LNCaP clone FGC (cell line): Measurements from ENCODE around the gene LGMN.

Experiments
- DNase-seq: peaks from one replicate; pipeline ENCODE4 v3.0.0-alpha.2; 2011; ENCODE audit warnings: low read depth
- H3K4me3 ChIP-seq: 2 replicates; pipeline ENCODE4 v1.5.1; 2011; ENCODE audit warnings: mild to moderate bottlenecking, low read depth, low read length, control low read depth
- TF ChIP-seq, protein P1 (sequence below): IDR thresholded peaks from 2 replicates; pipeline ENCODE4 v1.5.1; 2012; ENCODE audit warnings: mild to moderate bottlenecking; ENCODE audit not compliant: control insufficient read depth, insufficient read depth; ENCODE audit errors: extremely low read depth

The LGMN gene

DNA sequence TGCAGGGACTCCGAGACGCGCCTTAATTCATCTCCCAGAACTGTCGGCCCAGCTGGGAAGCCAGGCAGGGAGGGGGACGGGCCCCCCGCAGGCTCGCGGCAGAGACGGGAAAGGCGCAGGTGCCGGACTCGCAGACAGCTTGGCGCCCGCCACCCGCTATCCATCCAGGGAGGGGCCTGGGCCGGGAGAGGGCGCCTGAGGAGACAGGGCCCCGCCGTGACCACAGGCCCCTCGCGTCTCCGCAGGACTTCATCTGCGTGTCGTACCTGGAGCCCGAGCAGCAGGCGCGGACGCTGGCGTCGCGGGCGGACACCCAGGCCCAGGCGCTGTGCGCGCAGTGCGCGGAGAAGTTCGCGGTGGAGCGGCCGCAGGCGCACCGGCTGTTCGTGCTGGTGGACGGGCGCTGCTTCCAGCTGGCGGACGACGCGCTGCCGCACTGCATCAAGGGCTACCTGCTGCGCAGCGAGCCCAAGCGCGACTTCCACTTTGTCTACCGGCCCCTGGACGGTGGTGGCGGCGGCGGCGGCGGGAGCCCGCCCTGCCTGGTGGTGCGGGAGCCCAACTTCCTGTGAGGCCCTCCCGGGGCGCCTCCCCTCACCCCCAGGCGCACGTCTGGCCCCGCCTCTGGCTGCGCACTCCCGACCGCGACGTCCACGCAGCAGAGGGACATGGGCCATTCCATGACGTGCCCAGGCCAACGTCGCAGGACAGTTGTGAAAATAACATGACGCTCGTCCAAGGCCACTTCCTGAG, 60.6 kb downstream of the LGMN start:
- no peak overlapping the region for H3K4me3 ChIP-seq
- DNase-seq = no peak
- TF ChIP-seq, protein P1, sequence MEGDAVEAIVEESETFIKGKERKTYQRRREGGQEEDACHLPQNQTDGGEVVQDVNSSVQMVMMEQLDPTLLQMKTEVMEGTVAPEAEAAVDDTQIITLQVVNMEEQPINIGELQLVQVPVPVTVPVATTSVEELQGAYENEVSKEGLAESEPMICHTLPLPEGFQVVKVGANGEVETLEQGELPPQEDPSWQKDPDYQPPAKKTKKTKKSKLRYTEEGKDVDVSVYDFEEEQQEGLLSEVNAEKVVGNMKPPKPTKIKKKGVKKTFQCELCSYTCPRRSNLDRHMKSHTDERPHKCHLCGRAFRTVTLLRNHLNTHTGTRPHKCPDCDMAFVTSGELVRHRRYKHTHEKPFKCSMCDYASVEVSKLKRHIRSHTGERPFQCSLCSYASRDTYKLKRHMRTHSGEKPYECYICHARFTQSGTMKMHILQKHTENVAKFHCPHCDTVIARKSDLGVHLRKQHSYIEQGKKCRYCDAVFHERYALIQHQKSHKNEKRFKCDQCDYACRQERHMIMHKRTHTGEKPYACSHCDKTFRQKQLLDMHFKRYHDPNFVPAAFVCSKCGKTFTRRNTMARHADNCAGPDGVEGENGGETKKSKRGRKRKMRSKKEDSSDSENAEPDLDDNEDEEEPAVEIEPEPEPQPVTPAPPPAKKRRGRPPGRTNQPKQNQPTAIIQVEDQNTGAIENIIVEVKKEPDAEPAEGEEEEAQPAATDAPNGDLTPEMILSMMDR = no peak

DNA sequence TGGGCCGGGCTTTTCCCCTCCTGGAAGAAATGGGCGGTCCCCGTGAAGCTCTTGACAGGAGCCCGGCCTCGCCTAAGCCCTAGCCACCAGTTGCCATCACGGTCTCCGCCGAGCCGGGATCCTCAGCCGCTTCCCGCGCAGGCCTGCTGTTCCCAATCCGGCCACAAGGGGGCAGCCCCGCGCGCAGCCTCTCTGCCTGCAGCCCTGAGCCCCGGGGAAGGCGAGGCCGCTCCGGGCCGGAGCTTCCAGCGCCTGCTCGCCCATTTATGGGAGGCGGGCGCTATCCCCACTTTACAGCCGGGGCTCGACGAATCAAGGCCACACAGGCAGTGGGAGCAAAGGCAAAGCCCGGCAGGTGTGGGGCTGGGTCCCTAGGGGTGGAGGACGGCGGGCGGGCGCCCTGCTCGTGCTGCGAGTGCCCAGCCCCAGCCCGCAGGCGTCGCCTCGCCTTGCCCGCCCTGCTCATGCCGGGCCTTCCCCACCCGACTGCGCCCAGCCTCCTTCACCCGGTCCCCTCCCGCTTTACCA, 61.5 kb downstream of the LGMN start:
- H3K4me3 ChIP-seq = no peak overlapping the region
- TF ChIP-seq, protein P1 = peak; percentile 93
- DNase-seq = no peak

DNA sequence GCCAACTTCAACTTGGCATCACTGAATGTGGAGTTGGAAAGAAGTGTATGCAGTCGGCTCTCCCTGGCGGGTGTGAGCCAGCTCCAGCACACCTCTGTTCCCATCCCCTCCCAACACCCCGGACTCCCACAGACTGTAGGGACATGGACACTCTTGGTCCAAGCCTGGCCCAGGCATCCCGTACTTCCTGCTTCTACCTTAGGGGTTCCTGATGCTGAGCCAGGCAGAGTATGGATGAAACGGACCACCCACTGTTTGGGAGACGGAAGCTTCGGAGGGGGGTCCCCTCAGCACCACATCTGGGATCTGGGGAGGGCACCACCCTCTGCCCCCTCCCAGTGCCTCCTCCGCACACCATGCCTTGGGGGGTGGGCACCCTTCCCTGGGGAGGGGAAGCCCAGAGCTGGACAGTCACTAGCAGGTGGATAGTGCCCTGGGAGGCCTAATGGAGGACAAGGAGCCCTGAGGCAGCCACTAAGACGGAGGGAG, 62.0 kb downstream of the LGMN start:
- DNase-seq = no peak
- TF ChIP-seq, protein P1 = no peak
- H3K4me3 ChIP-seq = no peak overlapping the region

DNA sequence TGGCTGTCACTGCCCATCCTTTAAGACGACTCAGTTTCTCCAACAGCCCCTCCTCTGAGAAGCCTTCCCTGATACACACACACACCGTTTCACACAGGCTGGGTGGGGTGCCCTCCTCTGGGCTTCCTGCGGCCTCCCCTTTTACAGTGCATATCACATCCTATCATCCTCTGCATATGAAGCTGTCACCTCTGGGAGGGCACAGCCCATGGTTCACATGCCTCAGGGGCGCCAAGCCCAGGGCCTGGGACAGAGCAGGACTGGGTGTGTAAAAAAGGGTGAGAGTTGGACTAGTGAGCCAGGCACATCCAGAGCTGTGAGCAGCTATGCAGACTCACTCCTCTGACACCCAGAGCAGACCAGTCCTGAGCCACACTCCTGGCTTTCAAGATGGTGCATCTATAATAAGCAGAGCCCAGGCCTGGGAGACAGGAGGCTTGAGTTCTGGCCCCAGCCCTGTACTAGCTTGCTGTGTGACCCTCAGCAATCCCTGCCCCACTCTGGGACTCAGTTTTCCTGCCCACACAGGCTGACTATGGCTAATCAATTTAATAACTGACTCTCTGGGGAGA, 62.6 kb downstream of the LGMN start:
- TF ChIP-seq, protein P1 = no peak
- no peak for DNase-seq

DNA sequence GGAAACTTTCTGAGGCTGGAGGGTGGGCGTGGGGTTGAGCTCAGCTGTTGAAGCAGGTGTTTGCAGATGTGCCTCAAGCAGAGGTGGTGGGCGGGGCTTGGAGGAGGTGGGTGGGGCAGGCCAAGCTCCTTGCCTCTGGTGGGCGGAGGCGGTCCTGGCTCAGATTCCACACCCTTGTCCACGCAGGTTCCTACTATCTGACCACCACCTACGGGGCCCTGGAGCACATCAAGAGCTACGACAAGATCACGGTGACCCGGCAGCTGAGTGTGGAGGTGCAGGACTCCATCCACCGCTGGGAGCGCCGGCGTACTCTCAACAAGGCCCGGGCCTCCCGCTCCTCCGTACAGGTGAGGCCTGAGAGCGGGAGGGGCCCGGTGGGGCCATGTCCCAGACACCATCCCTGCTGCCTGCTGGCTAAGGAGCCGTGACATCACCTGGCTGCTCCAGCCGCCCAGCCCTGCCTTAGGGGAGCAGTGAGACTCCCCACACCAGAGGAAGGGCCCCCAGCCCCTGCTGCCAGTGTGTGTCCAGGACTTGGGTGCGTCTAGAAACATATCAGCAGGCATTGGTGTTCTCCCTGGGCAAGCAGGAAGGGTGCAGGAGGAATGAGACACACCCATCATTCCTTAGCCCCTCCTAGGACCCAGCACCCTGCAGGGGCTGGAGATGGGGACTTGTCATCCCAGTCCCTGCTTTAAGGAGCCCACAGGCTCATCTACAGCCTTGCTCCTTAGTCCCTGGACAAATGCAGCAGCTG, 63.4 kb downstream of the LGMN start:
- H3K4me3 ChIP-seq = no peak overlapping the region
- TF ChIP-seq, protein P1 = no peak
- DNase-seq = no peak

More for the DNA sequence above, 62.6 kb downstream of the LGMN start:
- no peak overlapping the region for H3K4me3 ChIP-seq

DNA sequence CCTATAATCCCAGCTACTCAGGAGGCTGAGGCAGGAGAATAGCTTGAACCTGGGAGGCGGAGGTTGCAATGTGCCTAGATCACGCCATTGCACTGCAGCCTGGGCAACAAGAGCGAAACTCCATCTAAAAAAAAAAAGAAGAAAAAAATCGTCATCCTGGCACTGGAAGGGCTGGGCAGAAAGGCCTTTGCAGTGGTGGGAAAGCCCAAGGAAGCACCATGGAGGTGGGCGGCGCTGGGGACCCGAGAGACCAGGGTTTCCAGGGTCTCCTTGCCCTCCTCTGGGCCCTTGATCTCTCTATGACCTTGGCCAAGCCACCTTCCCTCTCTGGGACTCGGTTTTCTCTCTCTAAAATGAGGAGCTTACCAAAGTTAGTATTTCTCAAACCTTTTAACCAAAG, 65.4 kb downstream of the LGMN start:
- DNase-seq = no peak
- no peak overlapping the region for H3K4me3 ChIP-seq
- TF ChIP-seq, protein P1 = no peak
